SK-N-MC (cell line): ENCODE measurements around the gene CSNK1D.

ENCODE experiments used
- DNase-seq: peaks from one replicate; pipeline ENCODE4 v3.0.0-alpha.2; 2011; ENCODE audit warnings: low read depth, low spot score
- H3K27ac ChIP-seq: fragments of 200-600 bp; sonication (generic); 2 replicates; pipeline ENCODE4 v1.5.1; 2016; ENCODE audit warnings: mixed run types
- H3K36me3 ChIP-seq: fragments of 200-600 bp; sonication (generic); 2 replicates; pipeline ENCODE4 v1.6.1; 2017; ENCODE audit warnings: antibody characterized with exemption, low read length, mixed read lengths; ENCODE audit not compliant: insufficient read depth
- H3K4me3 ChIP-seq: fragments of 200-600 bp; sonication (generic); 2 replicates; pipeline ENCODE4 v1.5.1; 2016
- H3K9ac ChIP-seq: fragments of 200-600 bp; sonication (generic); 2 replicates; pipeline ENCODE4 v1.8.0; 2017; ENCODE audit warnings: mixed run types, mixed read lengths; ENCODE audit not compliant: insufficient read length
- H3K9me3 ChIP-seq: fragments of 200-600 bp; sonication (generic); 2 replicates; pipeline ENCODE4 v1.6.1; 2017; ENCODE audit warnings: low read depth, mild to moderate bottlenecking, antibody characterized with exemption, low read length, moderate library complexity, mixed read lengths
- EZH2 ChIP-seq: fragments of 200-600 bp; sonication (generic); IDR thresholded peaks from one replicate; pipeline ENCODE4 v1.6.1; 2017; ENCODE audit warnings: antibody characterized with exemption
- FOXP2 ChIP-seq: optimal IDR thresholded peaks from 2 replicates; pipeline ENCODE3; 2011; ENCODE audit warnings: mild to moderate bottlenecking, moderate library complexity; ENCODE audit not compliant: insufficient read depth; ENCODE audit errors: extremely low read length, control extremely low read depth
- POLR2AphosphoS5 ChIP-seq: IDR thresholded peaks from 2 replicates; pipeline ENCODE4 v1.6.1; 2012; ENCODE audit warnings: mild to moderate bottlenecking, low read depth, low read length, borderline replicate concordance

Gene CSNK1D

DNA sequence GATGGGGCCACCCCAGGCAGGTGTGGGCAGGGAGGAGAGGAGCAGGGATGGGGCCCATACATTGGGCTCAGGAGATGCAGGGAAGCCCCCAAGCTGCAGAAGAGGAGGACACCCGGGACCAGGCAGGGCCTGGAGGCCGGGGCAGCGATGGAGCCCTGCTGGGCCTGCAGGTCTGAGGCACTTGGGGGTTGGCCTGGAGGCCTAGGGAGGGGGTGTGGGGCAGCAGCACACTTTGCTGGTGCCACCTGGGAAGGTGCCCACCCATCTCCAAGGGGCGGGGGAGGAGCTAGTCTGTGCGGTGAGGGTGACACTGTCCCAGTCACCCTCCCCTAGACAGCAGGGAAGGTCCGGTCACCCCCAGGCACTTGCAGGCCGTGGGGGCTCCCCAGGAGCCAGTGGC, 54.4 kb downstream of the CSNK1D start:
- no peak for TF ChIP-seq FOXP2
- no peak for TF ChIP-seq EZH2
- TF ChIP-seq POLR2AphosphoS5: no peak
- H3K36me3 ChIP-seq: no peaks in the 10 kb centered on the region
- no peak overlapping the region for H3K4me3 ChIP-seq
- no peak for DNase-seq
- H3K27ac ChIP-seq: no peak overlapping the region
- no peaks in the 10 kb centered on the region for H3K9me3 ChIP-seq
- H3K9ac ChIP-seq: no peak overlapping the region

DNA sequence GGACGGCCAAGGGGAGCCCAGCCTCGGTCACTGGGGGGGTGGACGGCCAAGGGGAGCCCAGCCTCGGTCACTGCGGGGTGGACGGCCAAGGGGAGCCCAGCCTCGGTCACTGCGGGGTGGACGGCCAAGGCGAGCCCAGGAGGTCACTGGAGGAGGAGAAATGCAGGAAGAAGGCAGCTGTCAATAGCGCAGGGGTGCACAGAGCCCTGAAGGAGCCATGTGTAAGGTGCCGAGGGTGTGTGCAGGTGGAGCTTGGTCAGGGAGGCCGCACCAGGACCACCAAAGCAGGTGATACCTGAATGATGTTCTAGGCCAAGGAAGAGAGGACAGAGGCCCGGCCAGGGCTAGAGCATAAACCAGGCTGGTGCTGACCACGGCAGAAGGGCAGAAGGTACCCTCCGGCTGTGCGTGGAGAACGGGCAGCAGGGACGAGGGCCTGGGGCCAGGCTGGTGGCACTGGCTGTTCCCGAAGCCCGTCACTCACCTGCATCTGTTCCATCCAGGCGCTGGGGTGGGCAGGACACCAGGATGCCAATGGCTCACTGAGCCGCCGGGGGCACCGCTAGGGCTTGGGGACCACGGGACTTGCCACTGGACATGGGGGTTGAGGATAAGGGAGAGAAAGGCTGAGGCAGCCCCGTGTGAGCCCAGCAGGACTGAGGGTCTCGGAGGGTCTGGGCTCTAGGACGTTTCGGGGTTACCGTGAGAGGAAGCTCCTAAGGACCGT, 55.0 kb downstream of the CSNK1D start:
- no peak overlapping the region for H3K9ac ChIP-seq
- H3K27ac ChIP-seq: no peak overlapping the region
- TF ChIP-seq FOXP2 (no peak), EZH2 (no peak)
- no peak overlapping the region for H3K4me3 ChIP-seq
- H3K36me3 ChIP-seq: no peaks in the 10 kb centered on the region
- no peak for DNase-seq
- H3K9me3 ChIP-seq: no peaks in the 10 kb centered on the region

DNA sequence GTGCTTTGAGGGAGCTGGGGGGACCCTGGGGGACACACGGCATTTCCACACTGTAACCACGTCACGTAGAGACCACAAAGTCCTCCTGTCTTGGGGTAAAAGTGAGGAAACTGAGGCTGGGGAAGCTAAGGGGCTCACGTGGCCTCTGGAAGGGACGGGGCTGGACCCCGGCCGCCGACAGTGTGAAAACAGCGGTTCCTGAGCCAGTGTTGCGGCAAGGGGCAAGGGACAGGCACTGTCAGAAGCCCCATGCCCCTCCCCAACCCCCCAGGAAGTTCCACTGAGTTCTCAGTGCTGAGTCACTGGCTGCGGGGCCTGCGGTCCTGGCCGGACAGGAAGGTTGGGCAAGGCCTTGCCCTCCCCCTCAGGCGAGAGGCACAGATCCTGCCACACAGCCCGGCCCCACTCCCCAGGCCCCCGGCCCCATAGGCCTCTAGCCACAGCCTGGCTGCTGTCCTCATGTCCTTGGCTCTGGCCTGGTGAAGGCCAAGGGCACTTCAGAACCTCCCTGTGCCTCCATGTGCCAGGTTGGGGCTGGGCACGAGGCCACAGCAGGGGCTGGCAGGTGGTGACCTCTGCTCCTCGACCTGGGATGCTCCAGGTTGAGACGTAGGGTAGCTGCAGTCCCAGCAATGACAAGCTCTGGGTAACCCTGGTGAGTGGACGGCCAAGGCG, 55.8 kb downstream of the CSNK1D start:
- H3K4me3 ChIP-seq: no peak overlapping the region
- no peaks in the 10 kb centered on the region for H3K9me3 ChIP-seq
- H3K9ac ChIP-seq: no peak overlapping the region
- DNase-seq: no peak
- no peaks in the 10 kb centered on the region for H3K36me3 ChIP-seq
- TF ChIP-seq POLR2AphosphoS5 (no peak), EZH2 (no peak), FOXP2 (no peak)
- H3K27ac ChIP-seq: no peak overlapping the region

DNA sequence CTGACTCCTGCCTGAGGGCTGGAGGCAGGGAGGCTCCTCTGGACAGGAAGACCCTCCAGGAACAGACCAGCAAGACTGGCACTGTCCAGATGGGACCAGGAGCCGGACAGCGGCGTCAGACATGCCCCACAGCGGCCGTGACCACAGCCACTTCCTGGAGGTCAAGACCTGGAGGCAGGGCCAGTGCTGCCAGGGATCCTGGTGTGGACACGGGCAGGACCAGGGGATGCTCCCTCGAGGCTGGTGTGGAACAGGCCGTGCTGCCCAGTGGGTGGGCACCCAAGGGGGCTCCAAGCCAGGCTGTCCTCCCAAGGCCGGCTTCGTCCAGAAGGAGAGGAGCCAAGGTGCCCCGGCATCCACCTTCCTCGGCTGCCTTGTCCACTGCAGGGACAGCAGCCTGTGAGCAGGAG, 56.4 kb downstream of the CSNK1D start:
- no peak overlapping the region for H3K4me3 ChIP-seq
- H3K9ac ChIP-seq: no peak overlapping the region
- no peak for DNase-seq
- no peaks in the 10 kb centered on the region for H3K36me3 ChIP-seq
- no peak for TF ChIP-seq POLR2AphosphoS5
- no peak for TF ChIP-seq EZH2
- no peak for TF ChIP-seq FOXP2
- no peak overlapping the region for H3K27ac ChIP-seq
- H3K9me3 ChIP-seq: no peaks in the 10 kb centered on the region

DNA sequence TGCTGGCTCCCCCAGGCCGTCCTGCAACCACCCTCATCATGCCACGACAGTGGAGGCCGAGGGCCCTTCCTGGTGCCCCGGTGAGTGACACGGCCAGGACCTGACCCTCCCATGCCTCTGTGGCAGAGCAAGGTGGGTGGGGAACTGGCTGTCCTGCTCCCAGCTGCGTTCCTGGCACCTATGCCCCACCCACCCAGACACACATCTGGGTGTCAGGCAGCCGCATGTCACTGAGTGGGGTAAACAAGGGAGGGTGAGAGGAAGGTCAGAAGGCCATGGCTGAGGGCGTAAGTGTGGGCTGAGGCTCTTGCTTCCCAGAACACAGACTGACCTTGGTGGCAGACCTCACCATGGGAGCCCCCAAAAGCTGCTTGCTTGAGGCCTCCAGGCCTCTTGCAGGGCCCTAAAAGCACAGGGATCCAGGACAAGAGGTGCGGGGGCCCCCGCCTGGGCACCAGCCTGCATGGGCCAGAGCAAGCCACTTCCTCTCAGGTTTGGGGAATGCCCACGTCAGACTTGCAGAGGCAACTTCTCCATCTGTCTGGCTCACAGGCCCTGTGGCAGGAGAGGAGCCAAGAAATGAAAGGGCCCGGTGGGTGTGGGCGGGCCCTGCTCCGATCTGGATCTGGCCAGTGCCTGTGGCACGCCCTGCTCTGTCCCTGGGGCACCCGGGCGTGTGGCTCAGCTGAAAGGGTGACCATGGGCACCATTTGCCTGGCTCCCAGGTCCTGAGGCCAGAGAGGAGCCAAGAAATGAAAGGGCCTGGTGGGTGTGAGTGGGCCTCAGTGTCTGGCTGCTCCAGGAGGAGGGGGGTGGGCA, 57.0 kb downstream of the CSNK1D start:
- Histone ChIP-seq H3K9ac (no peak overlapping the region), H3K4me3 (no peak overlapping the region), H3K9me3 (no peaks in the 10 kb centered on the region), H3K27ac (no peak overlapping the region), H3K36me3 (no peaks in the 10 kb centered on the region)
- no peak for TF ChIP-seq EZH2
- TF ChIP-seq POLR2AphosphoS5: no peak
- no peak for TF ChIP-seq FOXP2
- DNase-seq: no peak

DNA sequence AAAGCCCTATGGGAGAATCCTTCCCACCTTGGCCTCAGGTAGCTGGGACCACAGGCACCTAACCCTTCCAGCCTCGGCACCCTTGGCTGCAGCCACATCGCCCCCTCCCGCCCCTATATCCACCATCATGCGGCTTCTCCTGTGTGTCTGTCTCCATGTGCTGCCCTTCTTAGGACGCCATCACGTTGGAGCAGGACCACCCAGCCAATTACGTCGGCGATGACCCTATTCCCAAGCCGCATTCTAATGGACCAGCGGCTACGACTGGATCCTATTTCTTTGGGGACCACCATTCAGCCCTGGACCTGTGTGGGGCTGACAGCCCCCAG, 57.6 kb downstream of the CSNK1D start:
- no peaks in the 10 kb centered on the region for H3K9me3 ChIP-seq
- DNase-seq: no peak
- H3K9ac ChIP-seq: no peak overlapping the region
- H3K4me3 ChIP-seq: no peak overlapping the region
- no peak for TF ChIP-seq FOXP2
- TF ChIP-seq EZH2: no peak
- TF ChIP-seq POLR2AphosphoS5: no peak
- no peaks in the 10 kb centered on the region for H3K36me3 ChIP-seq
- H3K27ac ChIP-seq: no peak overlapping the region

DNA sequence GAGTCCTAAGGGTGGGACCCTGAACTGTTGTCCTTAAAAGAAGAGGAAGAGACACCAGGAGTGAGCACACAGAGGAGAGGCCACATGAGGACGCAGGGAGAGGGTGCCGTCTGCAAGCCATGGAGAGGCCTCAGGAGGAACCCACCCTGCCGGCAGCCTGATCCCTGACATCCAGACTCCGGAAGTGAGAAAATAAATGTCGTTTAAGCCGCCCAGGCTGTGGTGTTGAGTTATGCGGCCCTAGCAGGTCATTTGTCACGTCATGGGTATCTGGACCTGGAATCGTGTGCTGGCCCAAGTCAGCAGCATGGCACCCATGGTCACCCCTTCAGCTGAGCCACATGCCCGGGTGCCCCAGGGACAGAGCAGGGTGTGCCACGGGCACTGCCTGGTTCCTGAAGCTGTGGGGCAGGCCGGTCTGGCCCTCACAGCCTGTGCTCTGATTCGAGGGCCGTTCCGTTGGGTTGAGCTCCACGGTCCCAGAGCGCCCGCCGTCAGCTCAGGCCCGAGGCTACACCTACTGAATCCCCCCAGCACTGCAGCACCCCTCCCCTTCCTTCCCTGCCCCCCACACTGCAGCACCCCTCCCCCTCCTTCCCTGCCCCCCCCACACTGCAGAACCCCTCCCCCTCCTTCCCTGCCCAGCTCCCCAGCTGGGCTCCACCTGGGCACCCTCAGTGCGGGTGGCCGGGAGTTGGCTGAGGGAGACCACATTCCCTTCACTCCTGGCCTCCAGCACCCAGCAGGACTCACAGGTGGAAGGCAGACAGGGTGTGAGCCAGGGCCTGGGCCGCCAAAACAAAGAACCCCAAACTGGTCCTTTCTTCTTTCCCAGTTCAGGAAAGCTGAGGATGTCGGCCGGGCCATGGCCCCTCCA, 58.2 kb downstream of the CSNK1D start:
- Histone ChIP-seq H3K27ac (peak overlapping the region; percentile 79), H3K4me3 (no peak overlapping the region), H3K9ac (no peak overlapping the region), H3K36me3 (no peaks in the 10 kb centered on the region), H3K9me3 (no peaks in the 10 kb centered on the region)
- no peak for TF ChIP-seq POLR2AphosphoS5
- DNase-seq: no peak

DNA sequence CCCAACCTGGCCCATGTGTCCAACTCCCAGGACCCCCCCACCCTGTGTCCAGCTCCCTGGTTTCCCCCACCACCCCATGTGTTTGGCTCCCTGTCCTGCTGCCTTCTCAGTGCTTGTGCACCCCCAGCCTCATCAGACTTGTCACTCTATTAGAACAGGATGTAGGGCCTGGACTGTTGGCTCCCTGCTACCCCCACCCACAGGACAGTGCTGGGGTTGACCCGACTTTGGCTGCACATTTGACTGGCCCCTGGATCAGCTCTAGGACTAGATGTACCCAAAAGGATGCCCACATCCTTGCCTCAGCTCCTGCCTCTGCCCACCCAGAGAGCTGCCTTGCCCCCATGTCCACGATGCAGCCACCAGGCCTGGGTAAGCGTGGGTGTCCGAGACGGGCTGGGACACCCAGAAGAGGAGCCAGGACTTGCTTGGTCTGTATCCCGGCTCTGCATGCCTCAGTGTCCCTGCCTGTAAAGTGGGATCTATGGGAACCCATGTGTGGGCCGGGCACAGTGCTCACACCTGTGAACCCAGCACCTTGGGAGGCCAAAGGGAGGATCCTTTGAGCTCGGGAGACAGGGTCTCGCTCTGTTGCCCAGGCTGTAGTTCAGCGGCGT, 59.4 kb downstream of the CSNK1D start:
- no peaks in the 10 kb centered on the region for H3K36me3 ChIP-seq
- TF ChIP-seq FOXP2: no peak
- TF ChIP-seq EZH2: no peak
- no peak for TF ChIP-seq POLR2AphosphoS5
- DNase-seq: no peak
- no peak overlapping the region for H3K4me3 ChIP-seq
- H3K9ac ChIP-seq: no peak overlapping the region
- no peak overlapping the region for H3K27ac ChIP-seq
- H3K9me3 ChIP-seq: no peaks in the 10 kb centered on the region
